ENCODE results near the gene EEF1A2.

Gene EEF1A2

DNA sequence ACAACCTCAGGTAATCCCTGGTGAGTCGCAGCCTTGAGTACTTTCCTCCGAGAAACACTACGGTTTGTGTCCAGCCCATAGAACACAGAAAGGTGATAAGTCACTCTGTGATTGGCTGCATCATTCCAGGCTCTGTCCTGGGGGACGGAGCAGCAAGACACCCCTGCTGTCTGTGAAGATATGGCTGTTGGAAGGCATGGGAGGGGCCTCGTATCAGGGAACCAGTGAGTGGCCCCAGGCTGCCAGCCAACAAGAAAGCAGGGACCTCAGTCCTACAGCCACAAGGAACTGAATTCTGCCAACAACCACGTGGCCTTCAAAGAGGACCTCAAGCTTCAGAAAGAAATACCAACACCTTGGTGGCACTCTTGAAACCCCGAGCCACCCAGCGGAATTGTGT, 6.4 kb upstream of the EEF1A2 start:
- TF ChIP-seq, protein P1, sequence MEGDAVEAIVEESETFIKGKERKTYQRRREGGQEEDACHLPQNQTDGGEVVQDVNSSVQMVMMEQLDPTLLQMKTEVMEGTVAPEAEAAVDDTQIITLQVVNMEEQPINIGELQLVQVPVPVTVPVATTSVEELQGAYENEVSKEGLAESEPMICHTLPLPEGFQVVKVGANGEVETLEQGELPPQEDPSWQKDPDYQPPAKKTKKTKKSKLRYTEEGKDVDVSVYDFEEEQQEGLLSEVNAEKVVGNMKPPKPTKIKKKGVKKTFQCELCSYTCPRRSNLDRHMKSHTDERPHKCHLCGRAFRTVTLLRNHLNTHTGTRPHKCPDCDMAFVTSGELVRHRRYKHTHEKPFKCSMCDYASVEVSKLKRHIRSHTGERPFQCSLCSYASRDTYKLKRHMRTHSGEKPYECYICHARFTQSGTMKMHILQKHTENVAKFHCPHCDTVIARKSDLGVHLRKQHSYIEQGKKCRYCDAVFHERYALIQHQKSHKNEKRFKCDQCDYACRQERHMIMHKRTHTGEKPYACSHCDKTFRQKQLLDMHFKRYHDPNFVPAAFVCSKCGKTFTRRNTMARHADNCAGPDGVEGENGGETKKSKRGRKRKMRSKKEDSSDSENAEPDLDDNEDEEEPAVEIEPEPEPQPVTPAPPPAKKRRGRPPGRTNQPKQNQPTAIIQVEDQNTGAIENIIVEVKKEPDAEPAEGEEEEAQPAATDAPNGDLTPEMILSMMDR (IDR thresholded peaks at IDR 0.05; ENCODE audit: low read depth, low read length, missing control alignments), result no peak
- H3K4me3 ChIP-seq (ENCODE audit: low read depth, low read length), result no peak overlapping the region
- in situ Hi-C loops (cut with HindIII; ENCODE audit: low pct_ligation_motif_present, low sequenced_read_pairs), result no loop called here
- peaks cover 6% of the 10 kb centered on the region for H3K27me3 ChIP-seq (replicated peaks)
- no peaks in the 10 kb centered on the region for H3K36me3 ChIP-seq (replicated peaks)
- no peak overlapping the region for H3K27ac ChIP-seq
- no peak for DNase-seq

DNA sequence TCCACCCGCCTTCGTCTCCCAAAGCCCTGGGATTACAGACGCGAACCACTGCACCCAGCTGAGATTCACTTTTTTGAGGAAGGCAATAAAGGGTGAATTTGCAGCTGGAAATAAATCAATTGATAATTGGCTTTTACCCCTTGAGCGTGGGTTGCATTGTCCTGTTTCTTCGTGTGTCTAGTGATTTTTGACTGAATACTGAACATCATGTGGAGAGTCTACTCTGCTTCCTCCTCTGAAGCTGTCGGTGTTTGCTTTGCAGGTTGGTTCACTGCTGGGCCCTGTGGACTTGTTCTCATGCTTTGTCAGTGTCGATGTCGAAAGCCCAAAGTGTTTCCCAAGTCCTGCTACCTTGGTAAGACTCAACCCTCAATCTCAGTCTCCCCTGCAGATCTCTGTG, 5.8 kb upstream of the EEF1A2 start:
- H3K27ac ChIP-seq, result no peak overlapping the region
- H3K4me3 ChIP-seq (ENCODE audit: low read depth, low read length), result no peak overlapping the region
- H3K27me3 ChIP-seq (replicated peaks), result peaks cover 9% of the 10 kb centered on the region
- no peaks in the 10 kb centered on the region for H3K36me3 ChIP-seq (replicated peaks)
- TF ChIP-seq, protein P1 (IDR thresholded peaks at IDR 0.05; ENCODE audit: low read depth, low read length, missing control alignments), result no peak
- in situ Hi-C loops (cut with HindIII; ENCODE audit: low pct_ligation_motif_present, low sequenced_read_pairs), result no loop called here
- no peak for DNase-seq

DNA sequence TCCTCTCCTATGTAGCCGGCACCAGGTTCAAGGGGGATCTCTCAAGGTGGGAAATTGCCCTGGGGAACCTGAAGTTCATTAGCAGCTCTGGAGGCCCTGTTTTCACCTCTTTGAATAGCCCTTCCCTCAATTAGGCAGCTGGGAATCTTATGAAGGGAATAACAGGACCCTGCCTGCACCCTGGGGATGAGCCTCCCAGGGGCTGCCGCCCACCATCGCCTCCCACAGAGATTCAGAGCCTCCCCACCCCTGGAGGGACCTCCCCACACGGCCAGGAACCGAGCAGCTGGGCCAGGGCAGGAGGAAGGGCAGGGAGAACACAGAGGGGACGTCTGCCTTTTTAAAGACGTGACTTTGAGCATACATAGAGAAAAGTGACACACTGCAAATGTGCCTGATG, 4.6 kb upstream of the EEF1A2 start:
- TF ChIP-seq, protein P1 (IDR thresholded peaks at IDR 0.05; ENCODE audit: low read depth, low read length, missing control alignments), result no peak
- H3K36me3 ChIP-seq (replicated peaks), result no peaks in the 10 kb centered on the region
- no peak for DNase-seq
- in situ Hi-C loops (cut with HindIII; ENCODE audit: low pct_ligation_motif_present, low sequenced_read_pairs), result no loop called here
- H3K4me3 ChIP-seq (ENCODE audit: low read depth, low read length), result no peak overlapping the region
- H3K27me3 ChIP-seq (replicated peaks), result peaks cover 15% of the 10 kb centered on the region
- H3K27ac ChIP-seq, result no peak overlapping the region

GRCh38 chr20:63502671-63503172, 3.8 kb upstream of the EEF1A2 start:
- no peak overlapping the region for H3K4me3 ChIP-seq (ENCODE audit: low read depth, low read length)

DNA sequence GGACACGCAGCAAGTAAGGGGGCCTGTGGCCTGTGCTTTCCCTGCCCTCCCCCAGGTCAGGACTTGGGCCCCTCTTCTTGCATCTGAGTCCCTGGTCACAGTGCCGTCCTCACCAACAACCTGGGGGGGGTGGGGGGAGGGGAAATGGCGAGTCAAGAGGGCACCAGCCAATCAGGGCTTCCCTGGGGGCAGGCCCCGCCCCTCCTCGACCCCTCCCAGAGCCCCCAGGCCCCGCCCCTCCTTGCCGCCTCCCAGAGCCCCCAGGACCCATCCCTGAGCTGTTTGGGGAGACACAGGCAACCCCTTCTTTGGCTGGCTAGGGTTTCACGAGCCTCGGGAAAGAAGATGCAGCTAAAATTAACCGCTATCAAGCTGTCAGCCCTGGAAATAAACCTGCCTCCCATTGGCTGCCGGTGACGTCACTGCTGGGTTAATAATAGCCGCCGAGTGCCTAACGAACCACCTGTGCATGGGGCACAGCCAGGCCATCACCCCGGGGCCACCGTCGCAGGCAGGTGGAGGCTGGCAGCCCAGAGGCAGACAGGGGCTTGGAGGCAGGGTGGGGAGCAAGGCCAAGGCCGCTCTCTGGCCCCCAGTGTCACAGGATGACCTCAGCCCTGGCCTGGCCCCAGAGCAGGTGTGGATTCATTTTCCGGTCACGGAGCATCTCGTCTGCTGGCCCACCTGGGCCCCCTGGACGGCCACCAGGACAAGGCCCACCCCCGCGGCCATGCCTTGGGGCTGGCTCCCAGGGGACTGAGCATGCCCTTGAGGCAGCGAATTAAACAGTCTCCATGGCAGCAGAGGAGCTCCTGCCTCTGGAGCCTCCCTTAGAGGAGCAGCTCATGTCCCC, 3.2 kb upstream of the EEF1A2 start:
- TF ChIP-seq, protein P1 (IDR thresholded peaks at IDR 0.05; ENCODE audit: low read depth, low read length, missing control alignments), result no peak
- Histone ChIP-seq H3K27me3 (replicated peaks) (peaks cover 19% of the 10 kb centered on the region), H3K27ac (no peak overlapping the region), H3K4me3 (ENCODE audit: low read depth, low read length) (no peak overlapping the region), H3K36me3 (replicated peaks) (no peaks in the 10 kb centered on the region)
- DNase-seq, result no peak
- in situ Hi-C loops (cut with HindIII; ENCODE audit: low pct_ligation_motif_present, low sequenced_read_pairs), result no loop called here

More at GRCh38 chr20:63502671-63503172, 3.8 kb upstream of the EEF1A2 start:
- no peak for DNase-seq
- TF ChIP-seq, protein P1 (IDR thresholded peaks at IDR 0.05; ENCODE audit: low read depth, low read length, missing control alignments), result no peak
- no peaks in the 10 kb centered on the region for H3K36me3 ChIP-seq (replicated peaks)
- H3K27me3 ChIP-seq (replicated peaks), result peaks cover 19% of the 10 kb centered on the region
- no peak overlapping the region for H3K27ac ChIP-seq
- in situ Hi-C loops (cut with HindIII; ENCODE audit: low pct_ligation_motif_present, low sequenced_read_pairs), result no loop called here

Data from brain microvascular endothelial cell (primary cell).